ENCODE data around the gene DNAJB11.
A peak's percentile ranks its signal among the peaks of the same experiment; 100 is the strongest.

Gene DNAJB11

GRCh38 chr3:186538779-186539178 lies 31.7 kb upstream of the DNAJB11 start:
- H3K27me3 ChIP-seq (ENCODE audit: insufficient read depth, low read length, poor library complexity, severe bottlenecking), result no peaks in the 10 kb centered on the region
- no peaks in the 10 kb centered on the region for H3K79me2 ChIP-seq (ENCODE audit: insufficient read depth, low read length)
- no peaks in the 10 kb centered on the region for H4K20me1 ChIP-seq (ENCODE audit: insufficient read depth, low read length, poor library complexity, severe bottlenecking)
- peaks cover 32% of the 10 kb centered on the region for H3K4me1 ChIP-seq (ENCODE audit: insufficient read depth, low read length, poor library complexity, severe bottlenecking)
- H3K36me3 ChIP-seq (ENCODE audit: insufficient read depth, low read length), result no peaks in the 10 kb centered on the region
- no peaks in the 10 kb centered on the region for H3K9me2 ChIP-seq (replicated peaks; ENCODE audit: low read depth, low read length)
- H3K9ac ChIP-seq (ENCODE audit: low read depth, low read length, poor library complexity, severe bottlenecking), result no peak overlapping the region
- no peak for TF ChIP-seq EZH2phosphoT487 (IDR thresholded peaks at IDR 0.05; ENCODE audit: borderline replicate concordance)
- TF ChIP-seq CTCF (conservative IDR thresholded peaks at IDR 0.05; ENCODE audit: low read length), result no peak
- H2AFZ ChIP-seq (ENCODE audit: low read length), result no peak overlapping the region
- H3K4me2 ChIP-seq (ENCODE audit: low read depth, low read length, poor library complexity, severe bottlenecking), result no peak overlapping the region
- no peak overlapping the region for H3K4me3 ChIP-seq (ENCODE audit: low read length, poor library complexity, severe bottlenecking)
- H3K9me3 ChIP-seq (ENCODE audit: insufficient read depth, low read depth, low read length), result no peaks in the 10 kb centered on the region
- H3F3A ChIP-seq (ENCODE audit: low read depth), result no peaks in the 10 kb centered on the region

GRCh38 chr3:186540221-186540834 lies 30.2 kb upstream of the DNAJB11 start:
- Histone ChIP-seq H3K9me2 (replicated peaks; ENCODE audit: low read depth, low read length) (no peaks in the 10 kb centered on the region), H3K4me2 (ENCODE audit: low read depth, low read length, poor library complexity, severe bottlenecking) (peak overlapping the region; percentile 79), H3K79me2 (ENCODE audit: insufficient read depth, low read length) (no peaks in the 10 kb centered on the region), H3K4me3 (ENCODE audit: low read length, poor library complexity, severe bottlenecking) (peak overlapping the region; percentile 67), H3K9me3 (ENCODE audit: insufficient read depth, low read depth, low read length) (no peaks in the 10 kb centered on the region), H3K9ac (ENCODE audit: low read depth, low read length, poor library complexity, severe bottlenecking) (peak overlapping the region; percentile 62), H3K27me3 (ENCODE audit: insufficient read depth, low read length, poor library complexity, severe bottlenecking) (no peaks in the 10 kb centered on the region), H3F3A (ENCODE audit: low read depth) (no peaks in the 10 kb centered on the region), H2AFZ (ENCODE audit: low read length) (peak overlapping the region; percentile 81; the same call in 1 of the 2 replicates), H3K36me3 (ENCODE audit: insufficient read depth, low read length) (no peaks in the 10 kb centered on the region), H4K20me1 (ENCODE audit: insufficient read depth, low read length, poor library complexity, severe bottlenecking) (no peaks in the 10 kb centered on the region), H3K4me1 (ENCODE audit: insufficient read depth, low read length, poor library complexity, severe bottlenecking) (peaks cover 23% of the 10 kb centered on the region)
- no peak for TF ChIP-seq EZH2phosphoT487 (IDR thresholded peaks at IDR 0.05; ENCODE audit: borderline replicate concordance)
- TF ChIP-seq CTCF (conservative IDR thresholded peaks at IDR 0.05; ENCODE audit: low read length), result peak; percentile 95

GRCh38 chr3:186540835-186541226 lies 29.7 kb upstream of the DNAJB11 start:
- H3K9me3 ChIP-seq (ENCODE audit: insufficient read depth, low read depth, low read length), result no peaks in the 10 kb centered on the region
- H2AFZ ChIP-seq (ENCODE audit: low read length), result no peak overlapping the region
- H3K36me3 ChIP-seq (ENCODE audit: insufficient read depth, low read length), result no peaks in the 10 kb centered on the region
- no peaks in the 10 kb centered on the region for H3F3A ChIP-seq (ENCODE audit: low read depth)
- H4K20me1 ChIP-seq (ENCODE audit: insufficient read depth, low read length, poor library complexity, severe bottlenecking), result no peaks in the 10 kb centered on the region
- no peak overlapping the region for H3K4me3 ChIP-seq (ENCODE audit: low read length, poor library complexity, severe bottlenecking)
- H3K4me1 ChIP-seq (ENCODE audit: insufficient read depth, low read length, poor library complexity, severe bottlenecking), result peaks cover 23% of the 10 kb centered on the region
- TF ChIP-seq CTCF (conservative IDR thresholded peaks at IDR 0.05; ENCODE audit: low read length), result no peak
- TF ChIP-seq EZH2phosphoT487 (IDR thresholded peaks at IDR 0.05; ENCODE audit: borderline replicate concordance), result no peak
- H3K9ac ChIP-seq (ENCODE audit: low read depth, low read length, poor library complexity, severe bottlenecking), result no peak overlapping the region
- no peaks in the 10 kb centered on the region for H3K27me3 ChIP-seq (ENCODE audit: insufficient read depth, low read length, poor library complexity, severe bottlenecking)
- no peaks in the 10 kb centered on the region for H3K9me2 ChIP-seq (replicated peaks; ENCODE audit: low read depth, low read length)
- H3K79me2 ChIP-seq (ENCODE audit: insufficient read depth, low read length), result no peaks in the 10 kb centered on the region
- H3K4me2 ChIP-seq (ENCODE audit: low read depth, low read length, poor library complexity, severe bottlenecking), result no peak overlapping the region

Measured in Loucy (cell line).